T-helper 2 cell treated with Interferon-gamma antibody and Interleukin-4, amounts not matched to agents 100 ng/mL and 5 ng/mL, for 36 hours (primary cell): ENCODE results near the gene MDFIC. TPM values are rescaled to one million over a fixed set of nuclear protein-coding genes. Genes with fewer than 3 reads are reported as not detected.

ENCODE experiments used
- intact Hi-C: fragments of 100-400 bp; cut with micrococcal nuclease; formaldehyde crosslinking; loops from one replicate; pipeline ENCODE4 v1.15.1; 2023
- total RNA-seq: library from RNA; stranded (reverse); gene quantifications from 2 replicates; pipeline ENCODE4 v1.2.3, GENCODE V29; 2022

Gene MDFIC
- 90.1 and 93.5 TPM in 2 replicates for total RNA-seq

DNA sequence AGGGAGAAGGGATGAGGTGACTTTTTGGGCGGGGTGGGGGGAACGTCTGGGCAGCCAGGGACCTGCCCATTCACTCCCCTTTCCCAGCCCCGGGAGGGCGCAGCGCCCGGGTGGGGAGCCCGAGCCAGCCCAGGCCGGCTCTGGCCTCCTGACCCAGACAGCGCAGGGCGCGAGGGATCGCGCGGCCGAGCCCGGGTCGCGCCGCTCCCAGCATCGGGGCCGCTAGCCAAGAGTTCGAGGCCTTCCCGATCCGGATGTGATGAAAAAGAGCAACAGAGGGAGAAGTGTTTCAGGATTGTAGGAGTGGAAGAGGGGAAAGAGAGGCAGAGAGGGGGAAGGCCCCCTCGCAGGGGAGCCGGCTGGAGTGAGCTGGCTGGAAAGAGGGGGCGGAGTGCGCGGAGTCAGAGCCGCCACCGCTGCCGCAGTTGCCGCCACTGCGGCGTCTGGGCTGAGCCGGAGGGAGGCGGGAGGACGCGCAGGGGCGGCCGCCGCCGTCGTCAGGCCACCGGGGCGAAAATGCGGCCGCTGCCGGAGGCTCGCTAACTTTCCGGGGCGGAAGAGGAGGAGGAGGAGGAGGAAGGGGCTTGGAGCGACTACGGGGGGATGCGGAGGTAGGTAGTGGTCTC, at the start of gene MDFIC:
Gene MDFIC, plus strand, starts transcription at position 69 of the 626 bp plus-strand sequence. CDS start 940 bp downstream, outside the sequence.
- intact Hi-C loops: loop anchor here (2.0 to 10.0 kb wide), 7 partner anchors 35 to 1940 kb away; partner anchors contain the start of genes CAPZA2 and TES

DNA sequence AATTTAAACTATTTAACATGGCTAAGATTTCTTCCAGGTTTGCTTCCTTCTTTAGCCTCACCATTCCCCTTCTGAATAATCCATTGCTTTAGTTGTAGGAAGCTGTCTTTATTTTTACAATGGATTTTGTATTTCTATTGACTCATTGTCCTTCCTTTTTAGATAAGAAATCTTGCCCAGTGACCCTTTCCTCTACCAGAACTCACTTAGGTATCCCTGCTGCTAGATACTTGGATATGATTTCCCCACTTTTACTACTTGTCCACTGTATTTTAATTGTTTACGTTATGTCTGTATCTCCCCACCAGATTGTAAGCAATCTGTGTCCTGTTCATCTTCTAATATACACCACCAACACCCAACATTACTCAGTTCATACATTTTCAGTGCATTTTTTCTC, 47.7 kb upstream of the MDFIC start:
- intact Hi-C loops: no loop called here

GRCh38 chr7:114875186-114875585, 46.7 kb upstream of the MDFIC start:
- intact Hi-C loops: no loop called here

- intact Hi-C loops: no loop called here
These were observed 42.3 kb upstream of the MDFIC start for GRCh38 chr7:114879554-114879953.

GRCh38 chr7:114885836-114886235, 36.1 kb upstream of the MDFIC start:
- intact Hi-C loops: no loop called here

GRCh38 chr7:114886241-114886640, 35.7 kb upstream of the MDFIC start:
- intact Hi-C loops: no loop called here

DNA sequence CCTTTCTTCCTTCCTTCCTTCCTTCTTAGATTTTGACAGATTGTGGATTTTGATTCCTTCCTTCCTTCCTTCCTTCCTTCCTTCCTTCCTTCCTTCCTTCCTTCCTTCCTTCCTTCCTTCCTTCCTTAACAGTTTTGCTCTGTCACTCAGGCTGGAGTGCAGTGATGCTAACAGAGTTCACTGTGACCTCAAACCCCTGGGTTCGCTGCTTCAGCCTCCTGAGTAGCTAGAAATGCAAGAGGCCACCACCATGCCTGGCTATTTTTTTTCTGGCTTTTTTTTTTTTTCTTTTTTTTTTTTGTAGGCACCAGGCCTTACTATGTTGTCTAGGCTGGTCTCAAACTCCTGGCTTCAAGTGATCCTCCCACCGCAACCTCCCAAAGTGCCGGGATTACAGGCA, 32.8 kb upstream of the MDFIC start:
- intact Hi-C loops: loop anchor here (1.0 kb wide), 1 partner anchor 27 kb away; no protein-coding TSS in a partner anchor

DNA sequence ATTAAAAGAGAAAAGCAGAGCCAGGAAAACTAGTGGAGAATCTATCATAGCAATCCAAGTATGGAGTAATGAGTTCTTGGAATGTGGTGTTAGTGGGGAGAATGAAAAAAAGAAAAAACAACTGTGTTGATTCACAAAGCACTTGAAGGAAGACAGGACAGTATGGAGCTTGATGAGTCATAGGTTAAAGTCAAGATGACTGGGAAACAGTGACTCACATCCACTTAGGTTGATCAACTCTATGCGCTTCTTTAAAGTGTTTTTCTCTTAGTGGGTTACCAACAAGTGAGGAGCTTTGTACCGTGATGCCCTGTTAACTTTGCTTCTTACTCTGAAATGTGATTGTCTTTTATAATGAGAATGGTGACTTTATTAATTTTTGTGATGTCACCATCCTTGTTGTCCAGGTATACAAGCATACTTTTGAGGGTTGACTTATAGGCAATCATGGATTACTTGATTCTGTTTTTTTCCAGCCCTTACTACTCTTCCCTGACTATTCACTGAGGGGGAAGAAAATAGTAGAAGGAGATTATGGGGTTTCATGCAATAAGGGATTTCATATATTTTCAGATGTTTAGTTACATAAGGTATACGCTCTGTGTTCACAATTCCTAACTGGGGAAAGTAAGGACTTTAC, 32.1 kb upstream of the MDFIC start:
- intact Hi-C loops: loop anchor here (1.0 kb wide), 1 partner anchor 27 kb away; no protein-coding TSS in a partner anchor

DNA sequence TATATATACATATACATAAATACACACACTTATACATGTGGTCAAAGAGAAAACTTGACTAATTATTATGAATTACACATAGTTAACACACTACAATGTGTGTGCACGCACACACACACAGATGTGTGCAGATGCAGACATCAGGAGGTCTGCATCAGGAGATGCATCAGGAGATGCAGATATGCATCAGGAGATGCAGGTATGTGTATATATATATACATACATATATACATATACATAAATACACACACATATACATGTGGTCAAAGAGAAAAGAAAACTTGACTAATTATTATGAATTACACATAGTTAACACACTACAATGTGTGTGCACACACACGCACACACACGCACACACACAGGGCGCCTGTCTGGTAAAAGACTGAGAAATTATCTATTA, 31.3 kb upstream of the MDFIC start:
- intact Hi-C loops: no loop called here

GRCh38 chr7:114900127-114900526, 21.8 kb upstream of the MDFIC start:
- intact Hi-C loops: no loop called here

- intact Hi-C loops: no loop called here
These were observed 20.1 kb upstream of the MDFIC start for GRCh38 chr7:114901771-114902170.

DNA sequence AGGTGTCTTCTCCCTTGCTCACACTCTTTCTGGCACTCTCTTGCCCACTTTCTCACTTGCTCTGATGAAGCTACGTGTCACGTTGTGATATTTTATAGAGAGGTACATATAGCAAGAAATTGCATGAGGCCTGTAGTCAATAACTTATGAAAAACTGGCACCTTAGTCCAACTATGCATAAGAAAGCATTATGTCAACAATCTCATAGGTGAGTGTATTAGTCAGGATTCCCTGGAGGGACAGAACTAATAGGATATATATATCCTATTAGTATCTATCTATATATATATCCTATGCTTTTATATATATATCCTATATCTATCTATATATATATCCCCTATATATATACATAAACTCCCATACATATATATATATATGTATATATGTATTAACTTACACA, 18.8 kb upstream of the MDFIC start:
- intact Hi-C loops: no loop called here

- intact Hi-C loops: no loop called here
These were observed 11.1 kb upstream of the MDFIC start for GRCh38 chr7:114910787-114911186.

GRCh38 chr7:114911411-114911810, 10.5 kb upstream of the MDFIC start:
- intact Hi-C loops: no loop called here

- intact Hi-C loops: loop anchor here (1.0 kb wide), 1 partner anchor 27 kb away; no protein-coding TSS in a partner anchor
These were observed 5.5 kb upstream of the MDFIC start for GRCh38 chr7:114916261-114916892.

GRCh38 chr7:114917211-114917839, 4.6 kb upstream of the MDFIC start:
- intact Hi-C loops: no loop called here

GRCh38 chr7:114919587-114919986, 2.3 kb upstream of the MDFIC start:
- intact Hi-C loops: no loop called here

DNA sequence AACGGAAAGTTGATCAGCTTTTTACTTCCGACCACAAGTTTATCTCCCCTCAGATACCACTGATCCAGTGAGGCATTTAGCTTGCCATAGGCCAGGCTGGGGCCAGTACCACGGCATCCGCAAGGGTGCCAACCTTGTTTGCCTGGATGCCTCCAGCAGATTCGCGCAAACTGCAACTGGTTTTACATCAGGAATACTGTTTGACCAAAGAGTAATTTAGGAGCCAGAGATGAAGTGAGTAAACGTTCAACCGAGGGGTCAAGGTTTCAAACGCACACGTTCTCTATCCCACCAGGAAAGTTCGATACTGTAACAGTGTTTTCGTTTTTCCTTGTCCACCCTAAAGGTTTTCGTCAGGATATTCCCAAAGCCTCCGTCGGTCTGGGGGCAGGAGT, 266 bp upstream of the MDFIC start:
- intact Hi-C loops: loop anchor here (2.0 to 10.0 kb wide), 7 partner anchors 36 to 1941 kb away; partner anchors contain the start of genes CAPZA2 and TES

DNA sequence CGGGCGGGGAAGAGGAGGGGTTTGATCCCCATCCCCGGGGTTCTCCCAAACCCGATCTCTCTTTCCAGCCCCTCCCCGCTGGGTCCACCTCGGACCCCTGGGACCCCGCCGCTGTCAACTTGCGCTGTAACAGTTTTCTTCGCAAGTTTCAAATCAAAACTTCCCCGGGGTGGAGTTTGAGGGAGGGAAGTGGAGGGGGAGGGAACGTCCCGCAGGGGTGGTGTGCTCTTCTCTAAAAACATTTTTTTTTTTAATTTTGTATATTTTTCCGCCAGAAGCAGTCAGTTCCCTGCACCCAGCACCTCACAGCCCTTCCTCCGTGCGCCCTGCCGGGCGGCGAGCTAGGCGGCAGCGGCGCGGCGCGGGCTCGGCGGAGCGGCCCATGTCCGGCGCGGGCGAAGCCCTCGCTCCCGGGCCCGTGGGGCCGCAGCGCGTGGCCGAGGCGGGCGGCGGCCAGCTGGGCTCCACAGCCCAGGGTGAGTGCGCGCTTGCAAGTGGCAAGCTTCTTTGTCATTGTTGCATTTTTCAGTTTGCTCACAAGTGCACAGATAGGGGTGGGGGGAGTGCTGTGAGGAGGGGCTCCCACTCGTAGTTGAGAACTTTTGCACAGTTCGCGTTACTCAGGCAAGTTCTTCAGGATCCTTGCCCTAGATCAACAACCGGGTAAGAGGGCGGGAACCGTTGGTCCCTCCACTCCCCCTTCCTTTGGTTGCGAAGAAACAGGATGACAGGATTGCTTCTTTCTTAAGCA, 933 bp downstream of the MDFIC start:
- intact Hi-C loops: loop anchor here (1.0 to 10.0 kb wide), 9 partner anchors 8 to 1939 kb away; partner anchors contain the start of genes CAPZA2 and TES

DNA sequence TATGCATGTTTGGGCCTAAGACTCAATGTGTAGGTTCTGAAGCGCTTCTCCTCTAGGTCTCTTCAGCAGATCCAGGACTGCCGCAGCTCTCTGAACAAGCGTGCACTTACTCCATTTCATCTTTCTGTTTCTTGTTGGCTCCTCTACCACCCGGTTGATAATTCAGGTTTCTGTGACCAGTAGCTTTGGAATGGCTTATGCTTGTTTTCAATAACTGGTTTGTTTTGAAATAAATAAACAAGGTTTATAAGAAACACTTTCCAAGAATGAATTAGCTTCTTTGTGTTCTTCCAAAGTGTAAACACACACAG, 1.5 kb downstream of the MDFIC start:
- intact Hi-C loops: loop anchor here (1.0 to 10.0 kb wide), 9 partner anchors 8 to 1939 kb away; partner anchors contain the start of genes CAPZA2 and TES
